Superior temporal gyrus (tissue), 1 donor: ENCODE data around the gene PKN3.

Source experiments
- DNase-seq: peaks from one replicate; pipeline ENCODE4 v3.0.0-alpha.2; 2016; ENCODE audit errors: extremely low spot score

PKN3 gene

GRCh38 chr9:128742401-128742800 lies 40.1 kb downstream of the PKN3 start:
- DNase-seq = no peak

DNA sequence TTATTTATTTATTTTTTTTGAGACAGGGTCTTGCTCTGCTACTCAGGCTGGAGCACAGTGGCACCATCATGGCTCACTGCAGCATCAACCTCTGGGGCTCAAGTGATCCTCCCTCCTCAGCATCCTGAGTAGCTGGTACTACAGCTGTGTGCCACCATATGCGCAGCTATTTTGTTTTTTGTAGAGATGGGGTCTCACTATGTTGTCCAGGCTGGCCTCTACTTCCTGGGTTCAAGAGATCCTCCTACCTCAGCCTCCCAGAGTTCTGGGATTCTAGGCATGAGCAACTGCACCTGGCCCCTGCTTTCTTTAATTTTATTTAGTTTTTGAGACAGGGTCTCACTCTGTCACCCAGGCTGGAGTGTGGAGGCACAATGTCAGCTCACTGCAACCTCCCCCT lies 41.1 kb downstream of the PKN3 start:
- no peak for DNase-seq

DNA sequence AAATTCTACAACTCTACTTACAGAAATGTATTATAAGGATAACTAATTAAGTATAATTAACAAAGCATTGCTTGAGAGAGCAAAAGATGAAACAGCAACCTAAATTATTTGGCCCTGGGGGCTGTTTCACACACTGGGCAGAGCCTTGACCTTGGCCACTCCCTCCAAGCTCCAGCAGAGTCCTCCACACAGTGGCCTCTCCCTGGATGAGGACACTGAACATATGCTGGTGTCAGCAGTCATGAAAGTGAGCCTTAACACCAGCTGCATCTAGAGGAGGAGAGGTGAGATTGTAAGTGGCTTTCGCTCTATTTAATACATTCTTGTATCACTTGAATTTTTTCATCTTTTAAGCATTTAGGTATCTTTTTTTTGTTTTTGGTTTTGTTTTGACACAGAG lies 44.9 kb downstream of the PKN3 start:
- no peak for DNase-seq

GRCh38 chr9:128750926-128751595 lies 48.8 kb downstream of the PKN3 start:
- no peak for DNase-seq

GRCh38 chr9:128753627-128754026 lies 51.3 kb downstream of the PKN3 start:
- DNase-seq = no peak

DNA sequence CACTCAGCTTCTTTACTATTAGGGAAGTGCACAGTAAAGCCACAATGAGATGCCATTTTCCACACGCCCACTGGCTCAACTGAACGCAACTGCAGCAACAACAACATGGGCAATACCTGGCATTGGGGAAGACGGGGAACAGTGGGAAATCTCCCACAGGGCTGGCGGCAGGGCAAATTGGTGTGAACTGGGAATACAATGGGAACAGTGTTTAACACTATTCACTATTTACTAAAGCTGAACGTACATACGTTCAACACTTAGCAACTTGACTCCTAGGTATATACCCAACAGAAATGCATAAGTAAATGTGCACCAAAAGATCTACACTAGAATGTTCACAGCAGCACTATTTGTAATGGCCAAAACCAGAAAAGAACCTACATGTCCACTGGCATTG lies 55.3 kb downstream of the PKN3 start:
- no peak for DNase-seq

DNA sequence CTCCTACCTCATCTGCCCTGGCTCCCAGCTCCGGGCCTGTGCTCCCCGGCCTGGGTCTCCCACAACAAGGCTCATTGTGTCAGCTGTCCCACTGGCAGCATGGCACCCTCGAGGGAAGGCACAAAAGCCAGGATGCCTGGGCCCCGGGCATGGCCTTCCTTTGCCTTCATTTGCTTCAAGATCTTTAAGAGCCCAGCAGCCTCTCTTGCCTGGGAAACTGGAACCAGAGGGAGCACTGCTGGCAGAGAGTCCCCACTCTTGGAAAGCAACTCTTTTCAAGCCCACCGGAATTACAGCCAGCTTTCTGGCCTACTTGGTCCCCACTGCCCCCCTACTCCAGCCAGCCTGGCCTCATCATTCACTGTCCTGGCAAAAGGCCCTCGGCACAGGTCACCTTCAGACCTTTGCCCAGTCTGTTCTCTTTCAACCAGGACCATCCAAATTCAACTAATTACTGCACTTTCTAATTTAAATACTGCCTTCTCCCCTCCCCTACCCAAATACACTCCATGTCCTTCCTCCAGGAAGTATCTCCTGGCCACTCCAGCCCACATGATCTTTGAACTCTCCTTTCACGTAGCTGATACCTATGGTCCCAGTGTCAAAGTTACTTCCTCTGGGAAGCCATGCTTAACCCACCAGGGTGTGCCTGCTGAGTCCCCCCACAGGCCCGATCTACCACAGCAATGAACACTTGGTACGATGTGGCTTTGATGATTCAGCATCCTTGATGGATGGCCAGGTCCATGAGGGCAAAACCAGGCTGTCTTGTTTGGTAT lies 60.6 kb downstream of the PKN3 start:
- no peak for DNase-seq

- DNase-seq = no peak
These were observed 62.1 kb downstream of the PKN3 start for GRCh38 chr9:128764361-128764760.

- no peak for DNase-seq
These were observed 63.2 kb downstream of the PKN3 start for GRCh38 chr9:128765499-128765898.

DNA sequence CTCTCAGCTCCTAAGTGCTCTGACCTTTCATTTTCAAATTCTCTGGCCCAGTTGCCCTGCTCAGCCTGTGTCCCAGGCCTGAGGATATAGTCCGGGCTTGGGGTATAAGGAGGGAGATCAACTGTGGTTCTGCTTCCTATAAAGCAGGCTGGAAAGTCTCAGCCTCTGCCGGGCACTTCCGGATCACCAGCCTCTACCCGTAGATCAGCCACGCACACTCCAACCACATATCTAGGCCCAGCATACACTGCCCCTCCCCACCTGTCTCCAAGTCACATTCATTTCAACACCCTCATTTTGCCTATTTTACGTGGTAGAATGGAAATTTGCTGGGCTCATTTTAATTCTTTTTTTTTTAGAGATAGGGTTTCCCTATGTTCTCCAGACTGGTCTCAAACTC lies 66.3 kb downstream of the PKN3 start:
- DNase-seq = no peak
